ENCODE results near the gene TDRD9.

The TDRD9 gene

GRCh38 chr14:104076743-104077142 is 148.5 kb downstream of the TDRD9 start:
- H2BK15ac ChIP-seq (replicated peaks; ENCODE audit: low read depth): no peak overlapping the region
- no peak overlapping the region for H3K23ac ChIP-seq (ENCODE audit: low read length)
- no peak overlapping the region for H3K4ac ChIP-seq (ENCODE audit: low read depth, low read length)
- no peak for DNase-seq
- no peak overlapping the region for H2AK5ac ChIP-seq (ENCODE audit: low read length)
- no peak overlapping the region for H4K5ac ChIP-seq (ENCODE audit: low read length)
- no peaks in the 10 kb centered on the region for H3K79me2 ChIP-seq (ENCODE audit: control insufficient read depth, insufficient read depth, low read length)
- H3K27me3 ChIP-seq (ENCODE audit: insufficient read depth, low read length, poor library complexity): no peaks in the 10 kb centered on the region
- no peaks in the 10 kb centered on the region for H3K4me1 ChIP-seq (ENCODE audit: control insufficient read depth, low read depth, low read length)
- H3K18ac ChIP-seq (ENCODE audit: low read length): no peak overlapping the region
- H3K9ac ChIP-seq (ENCODE audit: low read length): no peak overlapping the region
- H3K56ac ChIP-seq (ENCODE audit: low read length): no peak overlapping the region
- H2BK5ac ChIP-seq (ENCODE audit: low read length): no peak overlapping the region
- WGBS (ENCODE audit: extremely low coverage, insufficient coverage, low lambda C conversion rate): no CpG with 5 or more reads among the region's 5 CpGs
- no peak overlapping the region for H3K27ac ChIP-seq (ENCODE audit: low read depth, low read length)
- H3K4me2 ChIP-seq (ENCODE audit: low read length): no peak overlapping the region
- no peak overlapping the region for H3K4me3 ChIP-seq (ENCODE audit: low read length)
- H2BK120ac ChIP-seq (ENCODE audit: low read depth, low read length): no peak overlapping the region
- H4K8ac ChIP-seq (ENCODE audit: low read depth, low read length): no peak overlapping the region
- H3K36me3 ChIP-seq (ENCODE audit: control insufficient read depth, insufficient read depth, low read length): no peaks in the 10 kb centered on the region
- no peaks in the 10 kb centered on the region for H3K79me1 ChIP-seq (ENCODE audit: low read length)

- no peak overlapping the region for H2BK15ac ChIP-seq (replicated peaks; ENCODE audit: low read depth)
- no peak overlapping the region for H3K18ac ChIP-seq (ENCODE audit: low read length)
- H3K23ac ChIP-seq (ENCODE audit: low read length): no peak overlapping the region
- no peak overlapping the region for H3K4ac ChIP-seq (ENCODE audit: low read depth, low read length)
- no peaks in the 10 kb centered on the region for H3K4me1 ChIP-seq (ENCODE audit: control insufficient read depth, low read depth, low read length)
- H3K4me2 ChIP-seq (ENCODE audit: low read length): no peak overlapping the region
- H2BK5ac ChIP-seq (ENCODE audit: low read length): no peak overlapping the region
- no peak overlapping the region for H3K9ac ChIP-seq (ENCODE audit: low read length)
- no peaks in the 10 kb centered on the region for H3K27me3 ChIP-seq (ENCODE audit: insufficient read depth, low read length, poor library complexity)
- no peak overlapping the region for H3K27ac ChIP-seq (ENCODE audit: low read depth, low read length)
- H3K56ac ChIP-seq (ENCODE audit: low read length): no peak overlapping the region
- DNase-seq: peak; percentile 96
- no peak overlapping the region for H2AK5ac ChIP-seq (ENCODE audit: low read length)
- H3K4me3 ChIP-seq (ENCODE audit: low read length): no peak overlapping the region
- no peak overlapping the region for H2BK120ac ChIP-seq (ENCODE audit: low read depth, low read length)
- no peak overlapping the region for H4K8ac ChIP-seq (ENCODE audit: low read depth, low read length)
- H3K79me2 ChIP-seq (ENCODE audit: control insufficient read depth, insufficient read depth, low read length): no peaks in the 10 kb centered on the region
- no CpG with 5 or more reads among the region's 7 CpGs for WGBS (ENCODE audit: extremely low coverage, insufficient coverage, low lambda C conversion rate)
- H3K36me3 ChIP-seq (ENCODE audit: control insufficient read depth, insufficient read depth, low read length): no peaks in the 10 kb centered on the region
- no peak overlapping the region for H4K5ac ChIP-seq (ENCODE audit: low read length)
- no peaks in the 10 kb centered on the region for H3K79me1 ChIP-seq (ENCODE audit: low read length)
Observed at GRCh38 chr14:104078031-104078455, 149.8 kb downstream of the TDRD9 start.

GRCh38 chr14:104080376-104081260 is 152.4 kb downstream of the TDRD9 start:
- Histone ChIP-seq H3K4ac (ENCODE audit: low read depth, low read length) (no peak overlapping the region), H3K27ac (ENCODE audit: low read depth, low read length) (no peak overlapping the region), H3K4me2 (ENCODE audit: low read length) (no peak overlapping the region), H2BK15ac (replicated peaks; ENCODE audit: low read depth) (no peak overlapping the region), H2BK120ac (ENCODE audit: low read depth, low read length) (no peak overlapping the region), H3K79me1 (ENCODE audit: low read length) (no peaks in the 10 kb centered on the region), H3K18ac (ENCODE audit: low read length) (no peak overlapping the region), H3K9ac (ENCODE audit: low read length) (no peak overlapping the region), H3K79me2 (ENCODE audit: control insufficient read depth, insufficient read depth, low read length) (no peaks in the 10 kb centered on the region), H3K36me3 (ENCODE audit: control insufficient read depth, insufficient read depth, low read length) (no peaks in the 10 kb centered on the region), H3K4me1 (ENCODE audit: control insufficient read depth, low read depth, low read length) (no peaks in the 10 kb centered on the region), H3K56ac (ENCODE audit: low read length) (no peak overlapping the region), H2AK5ac (ENCODE audit: low read length) (no peak overlapping the region), H3K27me3 (ENCODE audit: insufficient read depth, low read length, poor library complexity) (no peaks in the 10 kb centered on the region), H3K23ac (ENCODE audit: low read length) (no peak overlapping the region), H4K5ac (ENCODE audit: low read length) (no peak overlapping the region), H3K4me3 (ENCODE audit: low read length) (no peak overlapping the region), H2BK5ac (ENCODE audit: low read length) (no peak overlapping the region), H4K8ac (ENCODE audit: low read depth, low read length) (no peak overlapping the region)
- no peak for DNase-seq
- no CpG with 5 or more reads among the region's 23 CpGs for whole genome bisulfite sequencing (ENCODE audit: extremely low coverage, insufficient coverage, low lambda C conversion rate)

GRCh38 chr14:104081261-104081835 is 153.1 kb downstream of the TDRD9 start:
- no peak overlapping the region for H2BK15ac ChIP-seq (replicated peaks; ENCODE audit: low read depth)
- H2BK5ac ChIP-seq (ENCODE audit: low read length): no peak overlapping the region
- no peak overlapping the region for H4K5ac ChIP-seq (ENCODE audit: low read length)
- H3K79me2 ChIP-seq (ENCODE audit: control insufficient read depth, insufficient read depth, low read length): no peaks in the 10 kb centered on the region
- H2AK5ac ChIP-seq (ENCODE audit: low read length): no peak overlapping the region
- no peak overlapping the region for H3K4ac ChIP-seq (ENCODE audit: low read depth, low read length)
- no peak overlapping the region for H4K8ac ChIP-seq (ENCODE audit: low read depth, low read length)
- no peak overlapping the region for H3K18ac ChIP-seq (ENCODE audit: low read length)
- H3K27ac ChIP-seq (ENCODE audit: low read depth, low read length): no peak overlapping the region
- no CpG with 5 or more reads among the region's 17 CpGs for WGBS (ENCODE audit: extremely low coverage, insufficient coverage, low lambda C conversion rate)
- no peak for DNase-seq
- no peak overlapping the region for H3K4me3 ChIP-seq (ENCODE audit: low read length)
- H3K36me3 ChIP-seq (ENCODE audit: control insufficient read depth, insufficient read depth, low read length): no peaks in the 10 kb centered on the region
- no peak overlapping the region for H3K4me2 ChIP-seq (ENCODE audit: low read length)
- no peak overlapping the region for H2BK120ac ChIP-seq (ENCODE audit: low read depth, low read length)
- H3K27me3 ChIP-seq (ENCODE audit: insufficient read depth, low read length, poor library complexity): no peaks in the 10 kb centered on the region
- H3K23ac ChIP-seq (ENCODE audit: low read length): no peak overlapping the region
- no peaks in the 10 kb centered on the region for H3K4me1 ChIP-seq (ENCODE audit: control insufficient read depth, low read depth, low read length)
- H3K56ac ChIP-seq (ENCODE audit: low read length): no peak overlapping the region
- no peaks in the 10 kb centered on the region for H3K79me1 ChIP-seq (ENCODE audit: low read length)
- H3K9ac ChIP-seq (ENCODE audit: low read length): no peak overlapping the region

GRCh38 chr14:104081951-104082464 is 153.8 kb downstream of the TDRD9 start:
- Histone ChIP-seq H3K4me1 (ENCODE audit: control insufficient read depth, low read depth, low read length) (no peaks in the 10 kb centered on the region), H2BK15ac (replicated peaks; ENCODE audit: low read depth) (no peak overlapping the region), H4K8ac (ENCODE audit: low read depth, low read length) (no peak overlapping the region), H3K79me1 (ENCODE audit: low read length) (no peaks in the 10 kb centered on the region), H4K5ac (ENCODE audit: low read length) (no peak overlapping the region), H3K4ac (ENCODE audit: low read depth, low read length) (no peak overlapping the region), H3K18ac (ENCODE audit: low read length) (no peak overlapping the region), H3K4me3 (ENCODE audit: low read length) (no peak overlapping the region), H2BK5ac (ENCODE audit: low read length) (no peak overlapping the region), H3K36me3 (ENCODE audit: control insufficient read depth, insufficient read depth, low read length) (no peaks in the 10 kb centered on the region), H2BK120ac (ENCODE audit: low read depth, low read length) (no peak overlapping the region), H3K56ac (ENCODE audit: low read length) (no peak overlapping the region), H3K27ac (ENCODE audit: low read depth, low read length) (no peak overlapping the region), H3K9ac (ENCODE audit: low read length) (no peak overlapping the region), H3K27me3 (ENCODE audit: insufficient read depth, low read length, poor library complexity) (no peaks in the 10 kb centered on the region), H3K23ac (ENCODE audit: low read length) (no peak overlapping the region), H3K4me2 (ENCODE audit: low read length) (no peak overlapping the region), H3K79me2 (ENCODE audit: control insufficient read depth, insufficient read depth, low read length) (no peaks in the 10 kb centered on the region), H2AK5ac (ENCODE audit: low read length) (no peak overlapping the region)
- WGBS (ENCODE audit: extremely low coverage, insufficient coverage, low lambda C conversion rate): no CpG with 5 or more reads among the region's 15 CpGs
- DNase-seq: no peak
